ENCODE measurements around the gene ARHGEF28. TPM values are rescaled to one million over a fixed set of nuclear protein-coding genes. Genes with fewer than 3 reads are reported as not detected.

The ARHGEF28 gene
- total and polyA plus RNA-seq, 10 of the 15 experiments (the other 5 are each of a cell fraction or from before 2014, with no cell fraction given): 0.10 to 0.72 (median 0.22) TPM; not detected in 2

GRCh38 chr5:73823508-73823925 is 197.5 kb downstream of the ARHGEF28 start:
- no TSS peak for BruUV-seq (replicated peaks)
- Histone ChIP-seq H3K9me3 (replicated peaks; ENCODE audit: control insufficient read depth, insufficient read depth, low read length) (no peaks in the 10 kb centered on the region), H3K9ac (ENCODE audit: control insufficient read depth, insufficient read depth, low read length) (no peak overlapping the region), H3K4me2 (ENCODE audit: control insufficient read depth, insufficient read depth) (no peak overlapping the region), H3K27me3 (replicated peaks in 1 of 2; ENCODE audit: control insufficient read depth in 2 of 2, insufficient read depth in 2 of 2, low read length in 1 of 2) (no peaks in the 10 kb centered on the region), H3K27ac (ENCODE audit: control insufficient read depth, insufficient read depth) (no peak overlapping the region), H4K20me1 (ENCODE audit: control insufficient read depth, insufficient read depth) (no peaks in the 10 kb centered on the region), H2AFZ (ENCODE audit: control insufficient read depth, low read depth, low read length) (no peak overlapping the region), H3K36me3 (ENCODE audit: control insufficient read depth in 2 of 2, insufficient read depth in 2 of 2, low read length in 1 of 2) (no peaks in the 10 kb centered on the region), H3K4me3 (no peak overlapping the region), H3K79me2 (ENCODE audit: control insufficient read depth, insufficient read depth, low read length) (no peaks in the 10 kb centered on the region), H3K4me1 (ENCODE audit: control insufficient read depth, insufficient read depth, low read length) (no peaks in the 10 kb centered on the region)
- POLR2A ChIA-PET: no interaction called here
- TF ChIP-seq SMAD5 (IDR thresholded peaks at IDR 0.05; ENCODE audit: low read depth) (no peak), E4F1 (IDR thresholded peaks at IDR 0.05; ENCODE audit: borderline replicate concordance, partially characterized antibody) (no peak), IRF4 (IDR thresholded peaks at IDR 0.05; ENCODE audit: low read depth, low read length) (no peak), SREBF2 (IDR thresholded peaks at IDR 0.05; ENCODE audit: low read length) (no peak), PML (IDR thresholded peaks at IDR 0.05; ENCODE audit: low read length) (no peak), MEF2B (IDR thresholded peaks at IDR 0.05; ENCODE audit: partially characterized antibody, poor library complexity, severe bottlenecking) (no peak), ETV6 (conservative IDR thresholded peaks at IDR 0.05 in 1 of 2, IDR thresholded peaks at IDR 0.05 in 1 of 2; ENCODE audit: borderline replicate concordance in 1 of 2, low read depth in 1 of 2) (no peak), ZNF384 (IDR thresholded peaks at IDR 0.05; ENCODE audit: borderline replicate concordance, low read depth, low read length) (no peak), IRF5 (IDR thresholded peaks at IDR 0.05; ENCODE audit: borderline replicate concordance) (no peak), IKZF2 (IDR thresholded peaks at IDR 0.05) (no peak), FOXM1 (IDR thresholded peaks at IDR 0.05; ENCODE audit: low read depth, low read length) (no peak), CHD1 (IDR thresholded peaks at IDR 0.05; ENCODE audit: low read depth, low read length) (no peak), EZH2 (IDR thresholded peaks at IDR 0.05; ENCODE audit: borderline replicate concordance, control insufficient read depth, low read depth, low read length) (no peak), POLR2AphosphoS2 (IDR thresholded peaks at IDR 0.05; ENCODE audit: low read depth, low read length) (no peak)
- SMC1A ChIA-PET (ENCODE audit: uncharacterized antibody, unreplicated experiment): interaction anchor here (0.9 to 1.6 kb wide), 5 partner anchors 8 to 232 kb away, joined by 3 to 5 read pairs (median 4); no protein-coding TSS in a partner anchor
- in situ Hi-C loops (cut with MboI) (no loop called here), intact Hi-C loops (cut with micrococcal nuclease; ENCODE audit: unreplicated experiment) (no loop called here)
- 72% methylated on average over 1 of the region's 1 CpG for WGBS (ENCODE audit: insufficient coverage, insufficient replicate concordance, low lambda C conversion rate, missing lambda C conversion rate)
- FAIRE-seq (no peak), DNase-seq (ENCODE audit: low read depth, low spot score) (no peak), ATAC-seq (peak; percentile 42; the same call in 2 of the 3 replicates)
- CTCF ChIA-PET: interaction anchor here (1.3 kb wide), 1 partner anchor 30 kb away, joined by 3 read pairs; no protein-coding TSS in a partner anchor
- RAD21 ChIA-PET (ENCODE audit: unreplicated experiment): no interaction called here

Measured in GM12878 (cell line).